Neural progenitor cell (in vitro differentiated cells): Measurements from ENCODE around the gene CCDC107. TPM values are rescaled to one million over a fixed set of nuclear protein-coding genes. Genes with fewer than 3 reads are reported as not detected.

ENCODE experiments used
- DNase-seq: peaks from one replicate; pipeline ENCODE4 v3.0.0-alpha.2; 2016; ENCODE audit warnings: low spot score
- H2AFZ ChIP-seq: fragments of 200-600 bp; sonication (generic); replicated peaks from 2 replicates; pipeline ENCODE4 v1.6.1; 2016; ENCODE audit warnings: antibody characterized with exemption
- H3F3A ChIP-seq: fragments of 200-600 bp; sonication (generic); 2 replicates; pipeline ENCODE4 v1.6.1; 2016; ENCODE audit warnings: antibody characterized with exemption, low read depth
- H3K27ac ChIP-seq: fragments of 200-600 bp; sonication (generic); 2 replicates; pipeline ENCODE4 v1.5.1; 2016; ENCODE audit warnings: mild to moderate bottlenecking
- H3K27me3 ChIP-seq: fragments of 200-600 bp; sonication (generic); 2 replicates; pipeline ENCODE4 v1.6.1; 2016; ENCODE audit warnings: mild to moderate bottlenecking, moderate library complexity
- H3K36me3 ChIP-seq: fragments of 200-600 bp; sonication (generic); 2 replicates; pipeline ENCODE4 v1.5.1; 2016
- H3K4me1 ChIP-seq: fragments of 200-600 bp; sonication (generic); 2 replicates; pipeline ENCODE4 v1.6.1; 2016; ENCODE audit warnings: mixed run types
- H3K4me2 ChIP-seq: fragments of 200-600 bp; sonication (generic); 2 replicates; pipeline ENCODE4 v1.6.1; 2016
- H3K4me3 ChIP-seq: fragments of 200-600 bp; sonication (generic); 2 replicates; pipeline ENCODE4 v1.5.1; 2016
- H3K79me2 ChIP-seq: fragments of 200-600 bp; sonication (generic); 2 replicates; pipeline ENCODE4 v1.6.1; 2016; ENCODE audit warnings: low read depth
- H3K9ac ChIP-seq: fragments of 200-600 bp; sonication (generic); 2 replicates; pipeline ENCODE4 v1.6.1; 2016
- H3K9me3 ChIP-seq: fragments of 200-600 bp; sonication (generic); 2 replicates; pipeline ENCODE4 v1.5.1; 2016; ENCODE audit warnings: low read depth
- H4K20me1 ChIP-seq: fragments of 200-600 bp; sonication (generic); 2 replicates; pipeline ENCODE4 v1.6.1; 2016; ENCODE audit warnings: low read depth
- H3K27ac Mint-ChIP-seq: 3 replicates; pipeline ENCODE4 v1.8.0; 2021; ENCODE audit warnings: mixed read lengths
- H3K27me3 Mint-ChIP-seq: 2 replicates; pipeline ENCODE4 v1.8.0; 2022; ENCODE audit warnings: low read depth, mild to moderate bottlenecking, inconsistent platforms, moderate library complexity, mixed read lengths; ENCODE audit not compliant: insufficient read depth
- H3K36me3 Mint-ChIP-seq: 3 replicates; pipeline ENCODE4 v1.8.0; 2021; ENCODE audit warnings: mixed read lengths
- H3K4me1 Mint-ChIP-seq: 3 replicates; pipeline ENCODE4 v1.8.0; 2021; ENCODE audit warnings: mixed read lengths
- H3K4me3 Mint-ChIP-seq: 3 replicates; pipeline ENCODE4 v1.8.0; 2021; ENCODE audit warnings: mild to moderate bottlenecking, moderate library complexity, mixed read lengths
- H3K9me3 Mint-ChIP-seq: 3 replicates; pipeline ENCODE4 v1.8.0; 2020; ENCODE audit warnings: mixed read lengths
- EZH2 ChIP-seq: fragments of 200-600 bp; sonication (generic); IDR thresholded peaks from 2 replicates; pipeline ENCODE4 v1.6.1; 2017; ENCODE audit warnings: antibody characterized with exemption, mild to moderate bottlenecking, moderate library complexity
- EZH2phosphoT487 ChIP-seq: fragments of 200-600 bp; sonication (generic); IDR thresholded peaks from 2 replicates; pipeline ENCODE4 v1.6.1; 2017; ENCODE audit warnings: antibody characterized with exemption
- total RNA-seq: library from RNA; depleted of rRNA; stranded (reverse); fragments of >200 nt; gene quantifications from 2 replicates; pipeline ENCODE4 v1.2.3, GENCODE V29; 2015; ENCODE audit warnings: low replicate concordance
- TF ChIP-seq, protein P1 (sequence below): fragments of 200-600 bp; sonication (generic); IDR thresholded peaks from 2 replicates; pipeline ENCODE4 v1.5.1; 2017; ENCODE audit warnings: antibody characterized with exemption, mild to moderate bottlenecking

The CCDC107 gene
- total RNA-seq, 1 donor from 2014 or later = 3.8 TPM

DNA sequence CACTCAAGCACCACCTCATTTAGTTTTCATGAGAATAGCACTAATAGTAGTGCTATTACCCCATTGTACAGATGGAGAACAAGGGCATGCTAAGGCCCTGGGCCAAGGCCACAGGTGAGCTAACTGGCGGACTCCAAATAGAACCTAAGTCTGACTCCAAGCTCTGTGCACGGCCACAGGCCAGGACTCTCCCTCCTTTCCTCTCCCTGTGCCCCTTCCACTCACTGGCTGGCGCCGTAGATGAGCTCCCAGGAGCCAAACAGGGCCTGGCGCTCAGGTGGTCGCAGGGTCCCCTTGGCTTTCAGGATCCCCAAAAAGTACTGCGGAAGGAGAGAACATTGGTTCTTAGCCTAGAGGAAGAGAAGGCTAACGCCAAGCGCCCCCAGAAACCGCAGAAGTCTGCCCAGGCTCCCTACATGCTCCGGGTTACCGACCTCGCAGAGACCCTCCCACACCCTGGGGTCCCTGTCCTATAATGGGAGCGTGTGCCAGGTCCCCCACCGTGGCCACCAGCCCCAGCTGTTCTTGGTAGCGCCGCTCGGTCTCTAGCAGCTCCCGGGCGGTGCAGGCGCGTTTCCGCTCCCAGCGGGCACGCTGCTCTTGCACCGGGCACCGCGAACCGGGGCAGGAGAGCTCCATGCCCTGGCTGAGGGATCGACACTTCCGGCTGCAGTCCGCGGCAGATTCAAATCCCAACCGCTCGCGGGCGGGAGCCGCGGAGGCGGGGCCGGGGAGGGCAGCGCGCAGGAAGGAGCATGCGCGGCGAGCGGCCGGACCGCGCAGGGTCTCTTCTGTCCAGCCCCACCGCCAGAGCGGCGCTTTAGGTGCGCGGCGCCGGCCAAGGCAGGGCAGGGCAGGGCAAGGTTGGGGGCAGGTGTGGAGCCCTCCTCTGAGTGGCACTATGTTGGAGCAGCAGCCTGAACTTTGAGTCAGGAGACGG, 6.7 kb downstream of the CCDC107 start, which contains the start of gene ARHGEF39:
Gene ARHGEF39, minus strand, starts transcription at position 665 of the 940 bp plus-strand sequence. Its CDS starts 26 bp downstream, at position 639.
- H2AFZ ChIP-seq = peak within 1 kb of the TSS; percentile 38
- Mint-ChIP-seq H3K4me1 (peaks cover 39% of the 10 kb centered on the region), H3K4me3 (peak within 1 kb of the TSS; percentile 85), H3K27ac (no peak within 1 kb of the TSS), H3K27me3 (peaks cover 7% of the 10 kb centered on the region), H3K9me3 (no peaks in the 10 kb centered on the region), H3K36me3 (peaks cover 21% of the 10 kb centered on the region)
- H3K4me2 ChIP-seq = peak within 1 kb of the TSS; percentile 100
- H3K4me1 ChIP-seq = peaks cover 14% of the 10 kb centered on the region
- TF ChIP-seq, protein P1, sequence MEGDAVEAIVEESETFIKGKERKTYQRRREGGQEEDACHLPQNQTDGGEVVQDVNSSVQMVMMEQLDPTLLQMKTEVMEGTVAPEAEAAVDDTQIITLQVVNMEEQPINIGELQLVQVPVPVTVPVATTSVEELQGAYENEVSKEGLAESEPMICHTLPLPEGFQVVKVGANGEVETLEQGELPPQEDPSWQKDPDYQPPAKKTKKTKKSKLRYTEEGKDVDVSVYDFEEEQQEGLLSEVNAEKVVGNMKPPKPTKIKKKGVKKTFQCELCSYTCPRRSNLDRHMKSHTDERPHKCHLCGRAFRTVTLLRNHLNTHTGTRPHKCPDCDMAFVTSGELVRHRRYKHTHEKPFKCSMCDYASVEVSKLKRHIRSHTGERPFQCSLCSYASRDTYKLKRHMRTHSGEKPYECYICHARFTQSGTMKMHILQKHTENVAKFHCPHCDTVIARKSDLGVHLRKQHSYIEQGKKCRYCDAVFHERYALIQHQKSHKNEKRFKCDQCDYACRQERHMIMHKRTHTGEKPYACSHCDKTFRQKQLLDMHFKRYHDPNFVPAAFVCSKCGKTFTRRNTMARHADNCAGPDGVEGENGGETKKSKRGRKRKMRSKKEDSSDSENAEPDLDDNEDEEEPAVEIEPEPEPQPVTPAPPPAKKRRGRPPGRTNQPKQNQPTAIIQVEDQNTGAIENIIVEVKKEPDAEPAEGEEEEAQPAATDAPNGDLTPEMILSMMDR = peak; percentile 53
- no peak for TF ChIP-seq EZH2phosphoT487
- H3K79me2 ChIP-seq = peaks cover 21% of the 10 kb centered on the region
- H3K4me3 ChIP-seq = peak within 1 kb of the TSS; percentile 78
- H3K9me3 ChIP-seq = no peaks in the 10 kb centered on the region
- peaks cover 2% of the 10 kb centered on the region for H4K20me1 ChIP-seq
- no peak within 1 kb of the TSS for H3K27ac ChIP-seq
- H3F3A ChIP-seq = peaks cover 22% of the 10 kb centered on the region
- no peaks in the 10 kb centered on the region for H3K36me3 ChIP-seq
- H3K27me3 ChIP-seq = no peaks in the 10 kb centered on the region
- peak; percentile 94 for DNase-seq
- peak within 1 kb of the TSS; percentile 43 for H3K9ac ChIP-seq

DNA sequence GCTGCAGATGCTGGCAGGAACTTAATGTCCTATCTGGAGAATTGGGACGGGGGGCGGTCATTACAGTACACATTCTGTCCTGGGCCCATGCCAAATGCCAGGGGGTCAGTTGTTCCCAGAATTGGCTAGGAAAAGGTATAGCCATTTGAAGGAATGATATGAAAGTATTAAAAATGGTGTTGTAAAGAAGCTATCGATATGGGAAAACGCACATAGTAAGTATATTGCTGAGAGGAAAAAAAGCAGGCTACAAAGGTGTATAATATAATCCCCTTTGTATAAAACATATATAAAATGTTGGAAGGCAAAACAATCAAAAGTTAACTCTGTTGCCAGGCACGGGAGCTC, 7.4 kb downstream of the CCDC107 start:
- peak overlapping the region; percentile 100 for H3K4me2 ChIP-seq
- peak overlapping the region; percentile 78 for H3K4me3 ChIP-seq
- Mint-ChIP-seq H3K4me3 (peak overlapping the region; percentile 85), H3K9me3 (no peaks in the 10 kb centered on the region), H3K27ac (no peak overlapping the region), H3K27me3 (peaks cover 9% of the 10 kb centered on the region), H3K36me3 (peaks cover 16% of the 10 kb centered on the region), H3K4me1 (peaks cover 34% of the 10 kb centered on the region)
- no peaks in the 10 kb centered on the region for H3K9me3 ChIP-seq
- peaks cover 14% of the 10 kb centered on the region for H3K4me1 ChIP-seq
- H3K79me2 ChIP-seq = peaks cover 21% of the 10 kb centered on the region
- H3F3A ChIP-seq = peaks cover 22% of the 10 kb centered on the region
- H3K27ac ChIP-seq = no peak overlapping the region
- no peak for TF ChIP-seq EZH2
- TF ChIP-seq, protein P1 = no peak
- no peak for TF ChIP-seq EZH2phosphoT487
- no peak for DNase-seq
- no peak overlapping the region for H3K9ac ChIP-seq
- H3K36me3 ChIP-seq = no peaks in the 10 kb centered on the region
- H2AFZ ChIP-seq = no peak overlapping the region
- H4K20me1 ChIP-seq = no peaks in the 10 kb centered on the region
- H3K27me3 ChIP-seq = no peaks in the 10 kb centered on the region

DNA sequence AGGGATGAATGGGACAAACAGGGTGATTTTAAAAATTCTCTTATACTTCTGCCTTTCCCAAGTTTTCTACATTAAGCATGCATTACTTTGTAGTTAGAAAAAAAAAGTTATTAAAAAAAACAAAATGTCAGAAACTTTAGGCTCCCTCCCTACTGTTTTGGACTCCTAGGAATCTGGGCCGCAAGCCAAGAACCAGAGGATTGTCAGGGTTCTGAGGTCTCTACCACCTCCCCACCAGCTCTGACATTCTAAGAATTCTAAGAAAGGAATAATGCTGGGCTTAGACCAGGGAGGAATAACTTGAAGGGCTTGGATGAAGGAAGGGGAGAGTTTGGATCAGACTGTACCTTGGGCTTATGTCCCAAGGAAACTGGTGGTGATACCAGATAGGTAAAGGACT, 8.0 kb downstream of the CCDC107 start:
- Mint-ChIP-seq H3K4me3 (peak overlapping the region; percentile 85), H3K27me3 (peaks cover 9% of the 10 kb centered on the region), H3K4me1 (peaks cover 29% of the 10 kb centered on the region), H3K27ac (peak overlapping the region; percentile 44), H3K36me3 (peaks cover 10% of the 10 kb centered on the region), H3K9me3 (no peaks in the 10 kb centered on the region)
- Histone ChIP-seq H3K27me3 (no peaks in the 10 kb centered on the region), H3K79me2 (peaks cover 21% of the 10 kb centered on the region), H3K36me3 (no peaks in the 10 kb centered on the region), H3K9me3 (no peaks in the 10 kb centered on the region), H4K20me1 (no peaks in the 10 kb centered on the region), H3F3A (peaks cover 19% of the 10 kb centered on the region), H3K27ac (no peak overlapping the region), H3K9ac (no peak overlapping the region), H3K4me3 (no peak overlapping the region), H3K4me1 (peaks cover 14% of the 10 kb centered on the region), H3K4me2 (no peak overlapping the region), H2AFZ (no peak overlapping the region)
- DNase-seq = no peak
- TF ChIP-seq EZH2phosphoT487 (no peak), EZH2 (no peak)
- TF ChIP-seq, protein P1 = no peak
